Heart left ventricle (tissue), 13 donors: Measurements from ENCODE around the gene LRP5.

Experiments
- CTCF ChIP-seq, 12 donors: fragments of 200-600 bp; sonication (generic) in 4 of 12; IDR thresholded peaks; one replicate each; pipeline versions ENCODE4 v1.5.0 to v1.8.0; 2018 to 2022; ENCODE audit warnings: antibody characterized with exemption in 12 of 12, mild to moderate bottlenecking in 5 of 12
- POLR2A ChIP-seq, 2 donors: fragments of 450-650 bp; IDR thresholded peaks; one replicate each; pipeline ENCODE4 v1.6.1; 2017; ENCODE audit warnings: antibody characterized with exemption in 2 of 2, mild to moderate bottlenecking in 2 of 2, moderate library complexity in 2 of 2
- donor health status: ischemic (EF 13 %, LVEDD 7.1; RV severe dilation, severe dysfunction).
- donor health status: DM: no; HTN: yes; CAD: no.
- donor health status: DM: no; HTN: no; CAD: no.
- donor health status: ischemic (EF 25% LVEDD 6.9; RV normal size, moderate dysfunction).
- donor health status: ischemic (EF 25% LVEDD 5.7; RV mildly dilated, moderate dysfunction).
- donor health status: ischemic (EF 35%, LVEDD 5.7; RV mildly dilated, moderate dysfunction).
- donor health status: nonischemic (EF 11% LVEDD 7.7; RV severe dilation, severe dysfunction).
- donor health status: DM: yes; HTN: yes; CAD: no.
- donor health status: PGD.
- donor health status: ischemic (EF 29% LVEDD 5.4; RV normal size, mild dysfunction).
- donor health status: nonischemic (EF 23%, LVEDD 6.1; RV moderate dilation, normal function).

GRCh38 chr11:68297494-68297811, 14.9 kb upstream of the LRP5 start:
- TF ChIP-seq POLR2A (IDR thresholded peaks at IDR 0.05) (no peak), CTCF (IDR thresholded peaks at IDR 0.05) (no peak)
